ENCODE data around the gene SORCS1.

SORCS1 gene

GRCh38 chr10:106825576-106826364, 338.7 kb downstream of the SORCS1 start:
- H3K4me3 ChIP-seq (replicated peaks; ENCODE audit: low read depth, low read length): no peak overlapping the region
- no peak for TF ChIP-seq CTCF (IDR thresholded peaks at IDR 0.05; ENCODE audit: low read depth, low read length, missing control alignments)
- no peak for DNase-seq (ENCODE audit: extremely low read depth, low read depth)

- no peak for DNase-seq (ENCODE audit: extremely low read depth, low read depth)
- no peak for TF ChIP-seq CTCF (IDR thresholded peaks at IDR 0.05; ENCODE audit: low read depth, low read length, missing control alignments)
Measured at GRCh38 chr10:106820579-106820978, 343.9 kb downstream of the SORCS1 start.

GRCh38 chr10:106819490-106819889, 345.0 kb downstream of the SORCS1 start:
- TF ChIP-seq CTCF (IDR thresholded peaks at IDR 0.05; ENCODE audit: low read depth, low read length, missing control alignments): no peak
- DNase-seq (ENCODE audit: extremely low read depth, low read depth): no peak
- H3K4me3 ChIP-seq (replicated peaks; ENCODE audit: low read depth, low read length): no peak overlapping the region

More at GRCh38 chr10:106820579-106820978, 343.9 kb downstream of the SORCS1 start:
- H3K4me3 ChIP-seq (replicated peaks; ENCODE audit: low read depth, low read length): no peak overlapping the region

- no peak overlapping the region for H3K4me3 ChIP-seq (replicated peaks; ENCODE audit: low read depth, low read length)
- no peak for TF ChIP-seq CTCF (IDR thresholded peaks at IDR 0.05; ENCODE audit: low read depth, low read length, missing control alignments)
Measured at GRCh38 chr10:106816318-106817085, 348.0 kb downstream of the SORCS1 start.

GRCh38 chr10:106815427-106816043, 349.0 kb downstream of the SORCS1 start:
- DNase-seq (ENCODE audit: extremely low read depth, low read depth): no peak
- TF ChIP-seq CTCF (IDR thresholded peaks at IDR 0.05; ENCODE audit: low read depth, low read length, missing control alignments): no peak

More at GRCh38 chr10:106816318-106817085, 348.0 kb downstream of the SORCS1 start:
- DNase-seq (ENCODE audit: extremely low read depth, low read depth): no peak

GRCh38 chr10:106804992-106805582, 359.4 kb downstream of the SORCS1 start:
- TF ChIP-seq CTCF (IDR thresholded peaks at IDR 0.05; ENCODE audit: low read depth, low read length, missing control alignments): no peak
- no peak overlapping the region for H3K4me3 ChIP-seq (replicated peaks; ENCODE audit: low read depth, low read length)
- no peak for DNase-seq (ENCODE audit: extremely low read depth, low read depth)

More at GRCh38 chr10:106815427-106816043, 349.0 kb downstream of the SORCS1 start:
- no peak overlapping the region for H3K4me3 ChIP-seq (replicated peaks; ENCODE audit: low read depth, low read length)
